Measurements from ENCODE around the gene TRIM9.

- TF ChIP-seq, protein P1, sequence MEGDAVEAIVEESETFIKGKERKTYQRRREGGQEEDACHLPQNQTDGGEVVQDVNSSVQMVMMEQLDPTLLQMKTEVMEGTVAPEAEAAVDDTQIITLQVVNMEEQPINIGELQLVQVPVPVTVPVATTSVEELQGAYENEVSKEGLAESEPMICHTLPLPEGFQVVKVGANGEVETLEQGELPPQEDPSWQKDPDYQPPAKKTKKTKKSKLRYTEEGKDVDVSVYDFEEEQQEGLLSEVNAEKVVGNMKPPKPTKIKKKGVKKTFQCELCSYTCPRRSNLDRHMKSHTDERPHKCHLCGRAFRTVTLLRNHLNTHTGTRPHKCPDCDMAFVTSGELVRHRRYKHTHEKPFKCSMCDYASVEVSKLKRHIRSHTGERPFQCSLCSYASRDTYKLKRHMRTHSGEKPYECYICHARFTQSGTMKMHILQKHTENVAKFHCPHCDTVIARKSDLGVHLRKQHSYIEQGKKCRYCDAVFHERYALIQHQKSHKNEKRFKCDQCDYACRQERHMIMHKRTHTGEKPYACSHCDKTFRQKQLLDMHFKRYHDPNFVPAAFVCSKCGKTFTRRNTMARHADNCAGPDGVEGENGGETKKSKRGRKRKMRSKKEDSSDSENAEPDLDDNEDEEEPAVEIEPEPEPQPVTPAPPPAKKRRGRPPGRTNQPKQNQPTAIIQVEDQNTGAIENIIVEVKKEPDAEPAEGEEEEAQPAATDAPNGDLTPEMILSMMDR (conservative IDR thresholded peaks at IDR 0.05 in 1 of 2, IDR thresholded peaks at IDR 0.05 in 1 of 2; ENCODE audit: extremely low read depth in 1 of 2, insufficient read depth in 1 of 2, low read depth in 1 of 2, low read length in 2 of 2) = no peak
- no peak for TF ChIP-seq EZH2 (IDR thresholded peaks at IDR 0.05; ENCODE audit: borderline replicate concordance, low read length)
Observed at GRCh38 chr14:51118993-51119392, 24.1 kb upstream of the TRIM9 start.

All from mammary epithelial cell (primary cell).